ENCODE results near the gene HSPA4. TPM values are rescaled to one million over a fixed set of nuclear protein-coding genes. Genes with fewer than 3 reads are reported as not detected.
"Not testable (repeated sequence)": the region's sequence is repeated elsewhere in the genome, so short reads cannot be mapped to it uniquely, and the experiment has no call there.

HSPA4 gene
- total RNA-seq, result 10 to 100 TPM; 89.5 to 95.4 TPM

- Mint-ChIP-seq H3K27ac (peak within 1 kb of the TSS; percentile 100), H3K36me3 (ENCODE audit: low read depth) (peaks cover 22% of the 10 kb centered on the region), H3K27me3 (no peaks in the 10 kb centered on the region), H3K9me3 (no peaks in the 10 kb centered on the region), H3K4me3 (peak within 1 kb of the TSS; percentile 96), H3K4me1 (peaks cover 51% of the 10 kb centered on the region)
- POLR2A ChIA-PET, result interaction anchor here (0.5 to 1.0 kb wide), 2 partner anchors 17 to 89 kb away, joined by 3 to 10 read pairs; no protein-coding TSS in a partner anchor
- peak; percentile 99 for DNase-seq
- CTCF ChIA-PET, result interaction anchor here (1.0 to 1.3 kb wide), 2 partner anchors 17 to 18 kb away, joined by 3 to 4 read pairs; no protein-coding TSS in a partner anchor
Measured at GRCh38 chr5:133051542-133052316, at the start of gene HSPA4. Gene HSPA4, plus strand, starts transcription at chr5:133052013. Its CDS starts 238 bp downstream, at chr5:133052251.

GRCh38 chr5:133006653-133007052 is 45.2 kb upstream of the HSPA4 start:
- ChIA-PET POLR2A (no interaction called here), CTCF (interaction anchor here (0.6 kb wide), 1 partner anchor 193 kb away, joined by 3 read pairs; the partner anchor contains the start of gene SOWAHA)
- H3K9me3 Mint-ChIP-seq, result no peaks in the 10 kb centered on the region
- no peak overlapping the region for H3K4me3 Mint-ChIP-seq
- DNase-seq, result no peak
- H3K27ac Mint-ChIP-seq, result no peak overlapping the region
- H3K4me1 Mint-ChIP-seq, result no peaks in the 10 kb centered on the region
- peaks cover 20% of the 10 kb centered on the region for H3K36me3 Mint-ChIP-seq (ENCODE audit: low read depth)
- no peaks in the 10 kb centered on the region for H3K27me3 Mint-ChIP-seq

- H3K27ac Mint-ChIP-seq, DNase-seq, CTCF ChIA-PET, H3K4me3 Mint-ChIP-seq, H3K27me3 Mint-ChIP-seq, POLR2A ChIA-PET, H3K9me3 Mint-ChIP-seq, H3K4me1 Mint-ChIP-seq: not testable (repeated sequence)
- peaks cover 16% of the 10 kb centered on the region for H3K36me3 Mint-ChIP-seq (ENCODE audit: low read depth)
Measured at GRCh38 chr5:133008455-133008854, 43.4 kb upstream of the HSPA4 start.

- no peak for DNase-seq
- no peaks in the 10 kb centered on the region for H3K4me1 Mint-ChIP-seq
- peaks cover 32% of the 10 kb centered on the region for H3K36me3 Mint-ChIP-seq (ENCODE audit: low read depth)
- H3K27ac Mint-ChIP-seq, result no peak overlapping the region
- H3K4me3 Mint-ChIP-seq, result no peak overlapping the region
- no peaks in the 10 kb centered on the region for H3K9me3 Mint-ChIP-seq
- no peaks in the 10 kb centered on the region for H3K27me3 Mint-ChIP-seq
- ChIA-PET POLR2A (no interaction called here), CTCF (no interaction called here)
Measured at GRCh38 chr5:133015466-133015865, 36.3 kb upstream of the HSPA4 start.

- DNase-seq, result no peak
- Mint-ChIP-seq H3K27me3 (no peaks in the 10 kb centered on the region), H3K27ac (no peak overlapping the region), H3K4me1 (no peaks in the 10 kb centered on the region), H3K4me3 (no peak overlapping the region), H3K9me3 (no peaks in the 10 kb centered on the region), H3K36me3 (ENCODE audit: low read depth) (peaks cover 34% of the 10 kb centered on the region)
- ChIA-PET POLR2A (interaction anchor here (0.6 kb wide), 1 partner anchor 25 kb away, joined by 3 read pairs; no protein-coding TSS in a partner anchor), CTCF (no interaction called here)
Measured at GRCh38 chr5:133017964-133018363, 33.8 kb upstream of the HSPA4 start.

- H3K36me3 Mint-ChIP-seq (ENCODE audit: low read depth), result peaks cover 38% of the 10 kb centered on the region
- H3K27me3 Mint-ChIP-seq, result not testable (repeated sequence)
Measured at GRCh38 chr5:133019471-133019870, 32.3 kb upstream of the HSPA4 start.

GRCh38 chr5:133025804-133026663 is 25.8 kb upstream of the HSPA4 start, which contains the start of gene ZCCHC10:
Gene ZCCHC10, minus strand, starts transcription at chr5:133026549. Its CDS starts 12 bp downstream, at chr5:133026537.
- ChIA-PET POLR2A (no interaction called here), CTCF (interaction anchor here (0.5 to 1.8 kb wide), 3 partner anchors 10 to 28 kb away, joined by 3 to 4 read pairs (median 3); no protein-coding TSS in a partner anchor)
- Mint-ChIP-seq H3K36me3 (ENCODE audit: low read depth) (peaks cover 19% of the 10 kb centered on the region), H3K27ac (peak within 1 kb of the TSS; percentile 94), H3K4me3 (peak within 1 kb of the TSS; percentile 89), H3K9me3 (no peaks in the 10 kb centered on the region), H3K4me1 (peaks cover 18% of the 10 kb centered on the region), H3K27me3 (no peaks in the 10 kb centered on the region)
- peak; percentile 94 for DNase-seq

More at GRCh38 chr5:133019471-133019870, 32.3 kb upstream of the HSPA4 start:
- H3K9me3 Mint-ChIP-seq, H3K4me1 Mint-ChIP-seq, DNase-seq, H3K4me3 Mint-ChIP-seq, H3K27ac Mint-ChIP-seq, POLR2A ChIA-PET: not testable (repeated sequence)
- CTCF ChIA-PET, result interaction anchor here (0.6 kb wide), 2 partner anchors 11 to 1361 kb away, joined by 3 read pairs; no protein-coding TSS in a partner anchor

- H3K4me1 Mint-ChIP-seq, result peaks cover 18% of the 10 kb centered on the region
- H3K36me3 Mint-ChIP-seq (ENCODE audit: low read depth), result peaks cover 17% of the 10 kb centered on the region
- peak overlapping the region; percentile 89 for H3K4me3 Mint-ChIP-seq
- no peak overlapping the region for H3K27ac Mint-ChIP-seq
- no peaks in the 10 kb centered on the region for H3K27me3 Mint-ChIP-seq
- H3K9me3 Mint-ChIP-seq, result no peaks in the 10 kb centered on the region
- CTCF ChIA-PET, result no interaction called here
- DNase-seq, result no peak
- POLR2A ChIA-PET, result no interaction called here
Measured at GRCh38 chr5:133026664-133027153, 25.1 kb upstream of the HSPA4 start.

GRCh38 chr5:133029416-133029815 is 22.4 kb upstream of the HSPA4 start:
- CTCF ChIA-PET, result interaction anchor here (0.5 to 0.6 kb wide), 2 partner anchors 9 to 18 kb away, joined by 4 to 6 read pairs; no protein-coding TSS in a partner anchor
- H3K9me3 Mint-ChIP-seq, result no peaks in the 10 kb centered on the region

GRCh38 chr5:133030343-133031005 is 21.3 kb upstream of the HSPA4 start:
- POLR2A ChIA-PET, result no interaction called here
- peaks cover 7% of the 10 kb centered on the region for H3K27me3 Mint-ChIP-seq
- CTCF ChIA-PET, result interaction anchor here (0.7 to 1.3 kb wide), 2 partner anchors 11 to 13 kb away, joined by 3 to 4 read pairs; no protein-coding TSS in a partner anchor

More at GRCh38 chr5:133029416-133029815, 22.4 kb upstream of the HSPA4 start:
- H3K4me3 Mint-ChIP-seq, result no peak overlapping the region
- H3K27ac Mint-ChIP-seq, result no peak overlapping the region
- no peak for DNase-seq
- H3K36me3 Mint-ChIP-seq (ENCODE audit: low read depth), result peaks cover 7% of the 10 kb centered on the region
- peaks cover 17% of the 10 kb centered on the region for H3K4me1 Mint-ChIP-seq
- POLR2A ChIA-PET, result no interaction called here
- H3K27me3 Mint-ChIP-seq, result peaks cover 2% of the 10 kb centered on the region

GRCh38 chr5:133032852-133033742 is 18.7 kb upstream of the HSPA4 start:
- Mint-ChIP-seq H3K36me3 (ENCODE audit: low read depth) (no peaks in the 10 kb centered on the region), H3K27me3 (peaks cover 7% of the 10 kb centered on the region), H3K4me1 (peaks cover 7% of the 10 kb centered on the region), H3K4me3 (no peak overlapping the region), H3K27ac (no peak overlapping the region), H3K9me3 (no peaks in the 10 kb centered on the region)
- no peak for DNase-seq
- POLR2A ChIA-PET, result no interaction called here
- CTCF ChIA-PET, result interaction anchor here (0.7 to 1.7 kb wide), 4 partner anchors 11 to 203 kb away, joined by 3 to 4 read pairs (median 3); partner anchors contain the start of gene SHROOM1

More at GRCh38 chr5:133030343-133031005, 21.3 kb upstream of the HSPA4 start:
- peaks cover 4% of the 10 kb centered on the region for H3K36me3 Mint-ChIP-seq (ENCODE audit: low read depth)
- peaks cover 12% of the 10 kb centered on the region for H3K4me1 Mint-ChIP-seq
- H3K27ac Mint-ChIP-seq, result no peak overlapping the region
- H3K4me3 Mint-ChIP-seq, result no peak overlapping the region
- H3K9me3 Mint-ChIP-seq, result no peaks in the 10 kb centered on the region
- DNase-seq, result no peak

All from activated CD4-positive, alpha-beta T cell treated with anti-CD3 and anti-CD28 coated beads, Interleukin-2, amount 10 ng/mL, durations not matched to agents 7 days and 5 days (primary cell).